Kidney tubule cell (primary cell): ENCODE results near the gene RAP1A.
"Not testable (repeated sequence)": the region's sequence is repeated elsewhere in the genome, so short reads cannot be mapped to it uniquely, and the experiment has no call there.

ENCODE experiments used
- DNase-seq: peaks from one replicate; pipeline ENCODE4 v3.0.0-alpha.2; 2018; ENCODE audit warnings: low spot score

Gene RAP1A

DNA sequence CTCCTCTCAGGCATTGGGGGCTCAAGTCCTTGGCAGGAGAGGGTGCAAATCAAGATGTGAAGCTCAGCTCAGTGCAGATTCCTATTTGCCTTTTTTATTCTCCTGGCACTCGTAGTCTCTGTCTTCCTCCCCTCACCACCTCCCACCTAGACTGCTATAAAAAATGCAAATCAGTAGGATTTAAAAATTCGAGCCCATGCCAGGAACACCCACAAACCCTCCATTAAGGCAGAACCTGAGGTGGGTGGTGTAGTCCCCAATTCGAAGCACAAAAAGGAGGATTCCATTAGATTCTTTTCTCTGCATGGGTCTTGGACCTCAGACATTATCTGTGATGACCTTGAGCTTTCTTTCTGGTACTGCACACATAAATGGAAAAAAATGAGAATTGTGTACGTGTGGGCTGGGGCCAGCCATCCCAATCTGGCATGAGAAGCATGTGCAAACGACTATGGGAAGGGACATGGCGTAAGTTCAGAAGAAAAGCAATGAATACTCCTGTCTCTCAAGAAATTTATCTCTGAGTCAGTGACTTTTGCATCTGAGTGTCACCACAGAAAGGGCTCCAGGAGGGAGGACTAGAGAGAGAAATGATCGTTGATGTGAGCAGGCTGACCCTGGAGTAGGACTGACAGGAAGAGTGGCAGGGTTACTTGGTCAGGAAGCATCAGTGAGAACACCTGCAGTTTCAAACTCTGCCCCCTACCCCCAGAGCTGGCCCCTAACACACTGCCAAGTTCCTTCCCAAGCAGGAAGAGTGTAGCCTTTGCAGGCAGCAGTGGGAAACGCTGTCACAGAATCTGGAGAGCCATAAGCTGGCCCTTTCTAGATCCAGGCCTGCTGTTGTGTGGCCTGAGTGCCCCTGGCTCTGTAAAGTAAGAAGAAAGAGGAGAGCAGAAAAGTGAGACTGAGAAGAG, 117.9 kb downstream of the RAP1A start:
- no peak for DNase-seq

GRCh38 chr1:111738133-111738435, 118.5 kb downstream of the RAP1A start:
- DNase-seq: no peak

GRCh38 chr1:111738436-111739193, 119.0 kb downstream of the RAP1A start:
- DNase-seq: peak; percentile 79

GRCh38 chr1:111739194-111739924, 119.8 kb downstream of the RAP1A start, which contains the start of gene INKA2:
INKA2 (minus strand) TSS chr1:111739395; CDS start chr1:111739242, 153 bp downstream.
- DNase-seq: peak; percentile 88

GRCh38 chr1:111739925-111740765, 120.6 kb downstream of the RAP1A start:
- peak; percentile 66 for DNase-seq

GRCh38 chr1:111742292-111742691, 122.7 kb downstream of the RAP1A start:
- not testable (repeated sequence) for DNase-seq

- DNase-seq: no peak
Measured at GRCh38 chr1:111742938-111743549, 123.5 kb downstream of the RAP1A start.

DNA sequence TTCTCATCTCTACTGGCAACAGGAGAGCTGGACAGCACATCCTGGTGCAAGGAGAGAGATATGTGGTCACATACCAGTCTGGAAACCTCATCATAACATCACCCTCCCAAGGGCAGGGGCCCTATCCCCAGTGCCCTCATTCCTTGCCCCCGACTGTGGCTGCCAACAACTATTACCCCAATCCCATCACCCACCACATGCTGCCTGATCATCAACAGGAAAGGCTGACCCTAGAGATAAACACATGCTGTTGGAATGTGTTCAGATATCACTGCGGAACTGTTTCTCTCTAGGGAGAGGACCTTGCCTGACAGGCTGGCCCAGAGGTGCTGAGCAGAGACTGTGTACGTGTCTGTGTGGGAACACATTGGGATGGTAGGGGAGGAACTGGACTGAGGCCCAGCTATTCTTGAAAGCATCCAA, 124.1 kb downstream of the RAP1A start:
- peak; percentile 54 for DNase-seq

GRCh38 chr1:111745675-111746613, 126.4 kb downstream of the RAP1A start:
- no peak for DNase-seq

DNA sequence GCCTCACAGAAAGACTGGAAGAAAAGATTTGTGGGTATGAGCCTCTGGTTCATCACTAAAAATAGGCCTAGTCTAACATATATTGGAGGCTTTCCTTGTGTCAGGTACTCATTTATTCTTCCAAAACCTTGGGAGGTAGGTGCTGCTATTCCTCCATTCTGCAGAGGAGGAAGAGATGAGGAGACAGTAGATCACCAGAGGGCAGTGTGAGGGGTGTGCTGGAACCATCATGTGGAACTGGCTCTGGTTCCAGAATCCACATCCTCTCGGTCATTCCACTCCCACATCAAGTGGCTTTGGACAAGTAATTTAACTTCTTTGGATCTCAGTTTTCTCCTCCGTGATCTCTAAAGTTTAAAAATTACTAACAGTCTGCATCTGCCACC, 127.0 kb downstream of the RAP1A start:
- DNase-seq: no peak

DNA sequence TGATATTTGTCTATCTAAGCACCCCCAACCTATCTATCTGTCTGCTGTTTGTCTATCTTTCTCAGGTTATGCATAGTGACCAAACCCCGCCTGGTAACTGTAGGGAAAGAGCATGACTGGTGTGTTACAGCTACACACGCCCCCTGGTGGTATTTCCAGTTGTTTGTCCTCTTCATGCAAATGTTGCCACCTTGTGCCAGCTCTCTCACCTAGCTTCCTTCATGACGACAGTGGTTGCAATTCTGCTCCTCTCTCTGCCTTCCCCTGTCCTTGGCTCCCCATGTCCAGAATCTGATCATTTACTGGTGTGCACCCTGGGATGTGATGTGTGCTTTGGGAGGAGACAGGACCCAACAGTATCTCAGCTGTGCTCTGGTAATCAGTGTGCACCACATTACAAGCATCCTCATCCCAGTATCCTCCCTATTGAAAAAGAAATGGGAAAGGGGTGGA, 127.7 kb downstream of the RAP1A start:
- DNase-seq: peak; percentile 78

DNA sequence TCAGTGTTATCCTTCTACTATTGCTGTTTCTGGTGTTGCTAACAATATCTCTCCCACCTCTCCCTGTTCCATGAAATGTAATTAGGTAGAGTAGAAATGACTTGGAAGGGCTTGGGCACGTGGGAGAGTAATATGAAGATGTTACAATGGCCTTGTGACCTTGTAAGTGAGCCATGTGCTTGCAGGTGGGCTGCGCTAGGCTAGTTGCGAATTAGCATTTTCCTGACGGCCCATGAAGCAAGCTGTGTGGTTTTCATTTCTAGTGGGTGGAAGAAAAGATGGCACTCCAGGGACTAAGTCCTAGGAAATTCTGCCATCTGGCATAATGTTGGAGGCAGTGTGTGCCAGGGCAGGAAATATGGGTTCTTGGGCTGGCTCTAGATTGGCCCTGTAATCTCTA, 128.4 kb downstream of the RAP1A start:
- DNase-seq: no peak

DNA sequence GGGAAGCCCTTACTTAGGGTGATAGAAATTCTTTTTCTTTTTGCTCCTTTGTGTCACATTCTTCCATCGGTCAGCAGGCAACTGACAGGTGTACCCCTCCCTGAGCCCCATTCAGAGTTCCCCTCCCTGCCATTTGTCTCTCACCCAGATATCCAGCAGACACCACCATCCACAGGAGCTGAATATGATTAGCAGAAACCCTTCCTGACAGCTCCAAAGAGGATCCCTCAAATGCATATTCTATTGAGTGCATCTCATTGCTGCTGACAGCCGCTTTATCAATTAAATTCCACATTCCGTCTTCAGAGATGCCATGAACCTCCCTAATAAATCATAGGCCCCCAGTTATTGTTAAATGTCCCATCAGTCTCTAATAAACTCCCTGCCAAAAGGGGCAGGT, 130.0 kb downstream of the RAP1A start:
- DNase-seq: no peak

- no peak for DNase-seq
Measured at GRCh38 chr1:111750856-111751255, 131.3 kb downstream of the RAP1A start.

GRCh38 chr1:111751906-111752575, 132.5 kb downstream of the RAP1A start:
- DNase-seq: no peak

- DNase-seq: peak; percentile 48
Measured at GRCh38 chr1:111754984-111755330, 135.4 kb downstream of the RAP1A start.

GRCh38 chr1:111755331-111756123, 135.9 kb downstream of the RAP1A start, which contains the start of gene DDX20:
DDX20 (plus strand) TSS chr1:111755901; CDS start chr1:111755925, 24 bp downstream.
- peak; percentile 97 for DNase-seq

- no peak for DNase-seq
Measured at GRCh38 chr1:111756124-111756513, 136.5 kb downstream of the RAP1A start.
